Measurements from ENCODE around the gene SLFN13. TPM values are rescaled to one million over a fixed set of nuclear protein-coding genes. Genes with fewer than 3 reads are reported as not detected.

Gene SLFN13
- total RNA-seq, 1 experiment from 2014 or later: 38.5 TPM

GRCh38 chr17:35493040-35493439 lies 44.5 kb upstream of the SLFN13 start:
- H3K9me3 ChIP-seq (ENCODE audit: insufficient read depth, low read depth): no peaks in the 10 kb centered on the region
- H4K20me1 ChIP-seq (ENCODE audit: insufficient read depth): no peaks in the 10 kb centered on the region
- intact Hi-C loops (cut with micrococcal nuclease; ENCODE audit: unreplicated experiment): no loop called here
- ChIA-PET CTCF (no interaction called here), POLR2A (ENCODE audit: unreplicated experiment) (interaction anchor here (0.6 kb wide), 1 partner anchor 15 kb away, joined by 7 read pairs; no protein-coding TSS in a partner anchor)
- H3K27ac ChIP-seq: no peak overlapping the region
- no peak overlapping the region for H2AFZ ChIP-seq
- no peaks in the 10 kb centered on the region for H3K9me2 ChIP-seq (ENCODE audit: insufficient read depth)
- no TSS peak for BruUV-seq (replicated peaks)
- H3F3A ChIP-seq (ENCODE audit: insufficient read depth, low read depth): no peaks in the 10 kb centered on the region
- DNase-seq: no peak
- peaks cover 67% of the 10 kb centered on the region for H3K27me3 ChIP-seq (ENCODE audit: insufficient read depth, low read depth)
- no peak overlapping the region for H3K4me2 ChIP-seq
- no peaks in the 10 kb centered on the region for H3K79me2 ChIP-seq (ENCODE audit: low read depth)
- TF ChIP-seq, protein P1, sequence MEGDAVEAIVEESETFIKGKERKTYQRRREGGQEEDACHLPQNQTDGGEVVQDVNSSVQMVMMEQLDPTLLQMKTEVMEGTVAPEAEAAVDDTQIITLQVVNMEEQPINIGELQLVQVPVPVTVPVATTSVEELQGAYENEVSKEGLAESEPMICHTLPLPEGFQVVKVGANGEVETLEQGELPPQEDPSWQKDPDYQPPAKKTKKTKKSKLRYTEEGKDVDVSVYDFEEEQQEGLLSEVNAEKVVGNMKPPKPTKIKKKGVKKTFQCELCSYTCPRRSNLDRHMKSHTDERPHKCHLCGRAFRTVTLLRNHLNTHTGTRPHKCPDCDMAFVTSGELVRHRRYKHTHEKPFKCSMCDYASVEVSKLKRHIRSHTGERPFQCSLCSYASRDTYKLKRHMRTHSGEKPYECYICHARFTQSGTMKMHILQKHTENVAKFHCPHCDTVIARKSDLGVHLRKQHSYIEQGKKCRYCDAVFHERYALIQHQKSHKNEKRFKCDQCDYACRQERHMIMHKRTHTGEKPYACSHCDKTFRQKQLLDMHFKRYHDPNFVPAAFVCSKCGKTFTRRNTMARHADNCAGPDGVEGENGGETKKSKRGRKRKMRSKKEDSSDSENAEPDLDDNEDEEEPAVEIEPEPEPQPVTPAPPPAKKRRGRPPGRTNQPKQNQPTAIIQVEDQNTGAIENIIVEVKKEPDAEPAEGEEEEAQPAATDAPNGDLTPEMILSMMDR (conservative IDR thresholded peaks at IDR 0.05): no peak
- no peaks in the 10 kb centered on the region for H3K36me3 ChIP-seq (ENCODE audit: low read depth)
- H3K4me3 ChIP-seq: no peak overlapping the region
- H3K4me1 ChIP-seq (replicated peaks; ENCODE audit: insufficient read depth): no peaks in the 10 kb centered on the region

DNA sequence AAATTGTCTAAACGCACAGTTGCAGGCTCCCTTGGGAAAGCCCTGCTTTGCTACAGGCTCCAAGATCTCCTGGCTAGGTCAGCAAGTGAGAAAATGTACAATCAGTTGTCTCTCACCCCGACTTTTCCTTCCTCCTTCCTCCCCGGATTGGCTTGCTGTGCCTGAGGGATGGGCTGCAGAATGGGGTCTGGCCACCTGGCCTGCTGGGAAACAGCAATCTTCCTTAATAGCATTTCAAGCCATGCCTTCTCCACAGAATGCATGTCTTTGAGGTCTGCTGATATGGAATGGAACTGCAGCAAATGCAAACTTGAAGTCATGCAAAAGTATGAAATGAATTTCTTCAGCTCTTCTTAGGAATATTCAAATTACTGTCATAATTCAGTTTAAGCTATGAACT lies 42.9 kb upstream of the SLFN13 start:
- ChIA-PET CTCF (no interaction called here), POLR2A (ENCODE audit: unreplicated experiment) (no interaction called here)
- no peak for TF ChIP-seq EZH2 (IDR thresholded peaks at IDR 0.05; ENCODE audit: low read depth)
- TF ChIP-seq, protein P1 (conservative IDR thresholded peaks at IDR 0.05): no peak
- Histone ChIP-seq H3K9me2 (ENCODE audit: insufficient read depth) (no peaks in the 10 kb centered on the region), H3K27ac (no peak overlapping the region), H3K4me3 (no peak overlapping the region), H3K4me1 (replicated peaks; ENCODE audit: insufficient read depth) (no peaks in the 10 kb centered on the region), H3K9me3 (ENCODE audit: insufficient read depth, low read depth) (no peaks in the 10 kb centered on the region), H3K4me2 (no peak overlapping the region), H4K20me1 (ENCODE audit: insufficient read depth) (no peaks in the 10 kb centered on the region), H3K27me3 (ENCODE audit: insufficient read depth, low read depth) (peaks cover 70% of the 10 kb centered on the region), H3K79me2 (ENCODE audit: low read depth) (no peaks in the 10 kb centered on the region), H3F3A (ENCODE audit: insufficient read depth, low read depth) (no peaks in the 10 kb centered on the region), H3K36me3 (ENCODE audit: low read depth) (no peaks in the 10 kb centered on the region), H2AFZ (no peak overlapping the region)
- no TSS peak for BruUV-seq (replicated peaks)
- no peak for DNase-seq
- intact Hi-C loops (cut with micrococcal nuclease; ENCODE audit: unreplicated experiment): no loop called here

GRCh38 chr17:35489944-35490343 lies 41.4 kb upstream of the SLFN13 start:
- ChIA-PET CTCF (interaction anchor here (0.6 kb wide), 1 partner anchor 25 kb away, joined by 4 read pairs; no protein-coding TSS in a partner anchor), POLR2A (ENCODE audit: unreplicated experiment) (no interaction called here)
- Histone ChIP-seq H3K27ac (no peak overlapping the region), H3K79me2 (ENCODE audit: low read depth) (no peaks in the 10 kb centered on the region), H3K9me2 (ENCODE audit: insufficient read depth) (no peaks in the 10 kb centered on the region), H3K4me1 (replicated peaks; ENCODE audit: insufficient read depth) (no peaks in the 10 kb centered on the region), H3K4me2 (no peak overlapping the region), H3K4me3 (no peak overlapping the region), H4K20me1 (ENCODE audit: insufficient read depth) (no peaks in the 10 kb centered on the region), H3F3A (ENCODE audit: insufficient read depth, low read depth) (no peaks in the 10 kb centered on the region), H3K27me3 (ENCODE audit: insufficient read depth, low read depth) (peaks cover 72% of the 10 kb centered on the region), H3K36me3 (ENCODE audit: low read depth) (no peaks in the 10 kb centered on the region), H3K9me3 (ENCODE audit: insufficient read depth, low read depth) (no peaks in the 10 kb centered on the region), H2AFZ (no peak overlapping the region)
- no TSS peak for BruUV-seq (replicated peaks)
- no peak for TF ChIP-seq EZH2 (IDR thresholded peaks at IDR 0.05; ENCODE audit: low read depth)
- TF ChIP-seq, protein P1 (conservative IDR thresholded peaks at IDR 0.05): no peak
- no peak for DNase-seq
- intact Hi-C loops (cut with micrococcal nuclease; ENCODE audit: unreplicated experiment): no loop called here

Measured in PC-9 (cell line).